SK-N-SH (cell line): ENCODE data around the gene DDX53. TPM values are rescaled to one million over a fixed set of nuclear protein-coding genes. Genes with fewer than 3 reads are reported as not detected.

Source experiments
- CTCF ChIA-PET: fragments of 300-600, 350-600 bp; formaldehyde crosslinking; extraction: SDS; loops from one replicate; lab custom pipeline; 2021; lab: Yijun Ruan, JAX
- POLR2A ChIA-PET: fragments of 350-600 bp; sonication (Branson Sonifier 250); formaldehyde crosslinking; extraction: SDS; loops from one replicate; lab custom pipeline; 2020; ENCODE audit warnings: antibody characterized with exemption, inconsistent platforms; lab: Yijun Ruan, JAX
- DNase-seq: peaks from one replicate; pipeline ENCODE4 v3.0.0; 2012
- H2AFZ ChIP-seq: fragments of 200-600 bp; sonication (generic); 2 replicates; pipeline ENCODE4 v1.8.1; 2016; ENCODE audit warnings: antibody characterized with exemption, mild to moderate bottlenecking, low read depth
- H3F3A ChIP-seq: fragments of 200-600 bp; sonication (generic); replicated peaks from 2 replicates; pipeline ENCODE3; 2016; ENCODE audit warnings: antibody characterized with exemption, mild to moderate bottlenecking; ENCODE audit not compliant: insufficient read depth
- H3K27ac ChIP-seq, 2 experiments: fragments of 200-500 bp in 1 of 2; fragments of 200-600 bp in 1 of 2; sonication (Bioruptor generic) in 1 of 2; sonication (generic), shearing (Covaris generic) in 1 of 2; 2 replicates each; pipeline versions ENCODE4 v1.5.1 to v1.6.1; 2014 to 2016; ENCODE audit warnings: low read depth in 2 of 2, inconsistent platforms in 1 of 2, low read length in 1 of 2, mild to moderate bottlenecking in 1 of 2, mixed read lengths in 1 of 2
- H3K27me3 ChIP-seq: fragments of 200-600 bp; sonication (generic), shearing (Covaris generic); 2 replicates; pipeline ENCODE4 v1.6.1; 2016; ENCODE audit warnings: mixed run types; ENCODE audit not compliant: insufficient read depth
- H3K36me3 ChIP-seq, 2 experiments: fragments of 200-500 bp in 1 of 2; fragments of 200-600 bp in 1 of 2; sonication (Bioruptor generic) in 1 of 2; sonication (generic) in 1 of 2; replicated peaks in 1 of 2; 2 replicates each; pipeline versions ENCODE3 to v1.5.1; 2014 to 2016; ENCODE audit warnings: low read length in 1 of 2, mild to moderate bottlenecking in 1 of 2; ENCODE audit not compliant: insufficient read depth in 2 of 2, control insufficient read depth in 1 of 2
- H3K4me1 ChIP-seq, 2 experiments: fragments of 200-500 bp in 1 of 2; fragments of 200-600 bp in 1 of 2; sonication (Bioruptor generic) in 1 of 2; sonication (generic), shearing (Covaris generic) in 1 of 2; 2 replicates each; pipeline versions ENCODE4 v1.5.1 to v1.6.1; 2014 to 2016; ENCODE audit warnings: low read depth in 1 of 2, low read length in 1 of 2, mixed run types in 1 of 2; ENCODE audit not compliant: insufficient read depth in 2 of 2, control insufficient read depth in 1 of 2
- H3K4me2 ChIP-seq: fragments of 200-600 bp; sonication (generic), shearing (Covaris generic); 2 replicates; pipeline ENCODE4 v1.6.1; 2017; ENCODE audit warnings: mixed run types
- H3K4me3 ChIP-seq, 2 experiments: fragments of 200-500 bp in 1 of 2; fragments of 200-600 bp in 1 of 2; sonication (Bioruptor generic) in 1 of 2; sonication (generic), shearing (Covaris generic) in 1 of 2; 2 replicates each; pipeline versions ENCODE4 v1.5.1 to v1.8.1; 2014 to 2016; ENCODE audit warnings: low read depth in 2 of 2, inconsistent platforms in 1 of 2, low read length in 1 of 2, mild to moderate bottlenecking in 1 of 2, mixed read lengths in 1 of 2, moderate library complexity in 1 of 2
- H3K79me2 ChIP-seq: fragments of 200-600 bp; sonication (generic); 2 replicates; pipeline ENCODE4 v1.8.1; 2017; ENCODE audit warnings: mild to moderate bottlenecking; ENCODE audit not compliant: insufficient read depth
- H3K9ac ChIP-seq: fragments of 200-600 bp; sonication (generic); 2 replicates; pipeline ENCODE4 v1.6.1; 2017; ENCODE audit warnings: mixed run types
- H3K9me2 ChIP-seq: fragments of 200-600 bp; sonication (generic); 2 replicates; pipeline ENCODE4 v1.6.1; 2017; ENCODE audit warnings: mixed run types
- H3K9me3 ChIP-seq: fragments of 200-600 bp; sonication (generic); 2 replicates; pipeline ENCODE4 v1.6.1; 2017; ENCODE audit warnings: mixed run types, mild to moderate bottlenecking, moderate library complexity
- H4K20me1 ChIP-seq: fragments of 200-600 bp; sonication (generic); 2 replicates; pipeline ENCODE4 v1.6.1; 2017; ENCODE audit warnings: mild to moderate bottlenecking, mixed run types; ENCODE audit not compliant: insufficient read depth
- IRF3 ChIP-seq: fragments of 150-350 bp; IDR thresholded peaks from 2 replicates; pipeline ENCODE4 v1.6.1; 2016; ENCODE audit warnings: mild to moderate bottlenecking, low read depth, low read length
- JUND ChIP-seq: IDR thresholded peaks from 2 replicates; pipeline ENCODE4 v1.4.0; 2012
- NFIC ChIP-seq: IDR thresholded peaks from 2 replicates; pipeline ENCODE4 v1.4.0; 2012; ENCODE audit warnings: borderline replicate concordance
- REST ChIP-seq: IDR thresholded peaks from 2 replicates; pipeline ENCODE4 v1.6.1; 2012; ENCODE audit warnings: mild to moderate bottlenecking, low read depth, low read length, moderate library complexity
- RXRA ChIP-seq: IDR thresholded peaks from 2 replicates; pipeline ENCODE4 v1.4.0; 2012; ENCODE audit warnings: low read depth, mild to moderate bottlenecking, borderline replicate concordance
- USF1 ChIP-seq: IDR thresholded peaks from 2 replicates; pipeline ENCODE4 v1.4.0; 2012; ENCODE audit warnings: low read depth, borderline replicate concordance
- YY1 ChIP-seq: IDR thresholded peaks from 2 replicates; pipeline ENCODE4 v1.4.0; 2012; ENCODE audit warnings: low read depth, mild to moderate bottlenecking
- ZBTB33 ChIP-seq: IDR thresholded peaks from 2 replicates; pipeline ENCODE4 v1.4.0; 2012; ENCODE audit warnings: low read depth, borderline replicate concordance
- WGBS: methylation state at CpG from one replicate; pipeline ENCODE4 v1.1.6; 2017; ENCODE audit warnings: low lambda C conversion rate; 5-methylcytosine and 5-hydroxymethylcytosine counted together
- polyA plus RNA-seq, 3 experiments: library from polyadenylated mRNA; depleted of rRNA; stranded (reverse); fragments of >200 nt; gene quantifications; 2 replicates each; pipeline ENCODE4 v1.2.3, GENCODE V29; 2012

DDX53 gene
- polyA plus RNA-seq, 1 of the 3 experiments (the other 2 are of a cell fraction): 0.18 TPM

- POLR2A ChIA-PET: no interaction called here
- H3K4me1 ChIP-seq: no peaks in the 10 kb centered on the region
- H3K79me2 ChIP-seq: no peaks in the 10 kb centered on the region
- H4K20me1 ChIP-seq: no peaks in the 10 kb centered on the region
- H3K9me3 ChIP-seq: no peaks in the 10 kb centered on the region
- no peak overlapping the region for H3K9ac ChIP-seq
- peaks cover 4% of the 10 kb centered on the region; the same call in 1 of the 2 replicates for H3K27me3 ChIP-seq
- no peaks in the 10 kb centered on the region for H3K36me3 ChIP-seq
- H3F3A ChIP-seq: no peaks in the 10 kb centered on the region
- H3K27ac ChIP-seq: no peak overlapping the region
- TF ChIP-seq ZBTB33 (no peak), JUND (no peak), NFIC (no peak), IRF3 (no peak), YY1 (no peak), REST (no peak)
- no peaks in the 10 kb centered on the region for H3K9me2 ChIP-seq
- H3K4me2 ChIP-seq: no peak overlapping the region
- no peak overlapping the region for H3K4me3 ChIP-seq
- WGBS: 32% methylated on average over 4 of the region's 4 CpGs
- no peak for DNase-seq
- no peak overlapping the region for H2AFZ ChIP-seq
- CTCF ChIA-PET: interaction anchor here (0.6 to 1.1 kb wide), 2 partner anchors 9 to 1835 kb away, joined by 3 to 4 read pairs; no protein-coding TSS in a partner anchor
Observed at GRCh38 chrX:22959204-22959920, 40.4 kb upstream of the DDX53 start.

- Histone ChIP-seq H2AFZ (no peak overlapping the region), H3K4me3 (no peak overlapping the region), H3K36me3 (no peaks in the 10 kb centered on the region), H3K4me1 (no peaks in the 10 kb centered on the region), H3F3A (no peaks in the 10 kb centered on the region), H3K79me2 (no peaks in the 10 kb centered on the region), H3K27ac (no peak overlapping the region), H3K9ac (no peak overlapping the region), H3K9me2 (no peaks in the 10 kb centered on the region), H4K20me1 (no peaks in the 10 kb centered on the region), H3K4me2 (no peak overlapping the region), H3K9me3 (no peaks in the 10 kb centered on the region), H3K27me3 (peaks cover 4% of the 10 kb centered on the region; the same call in 1 of the 2 replicates)
- ChIA-PET CTCF (no interaction called here), POLR2A (no interaction called here)
- DNase-seq: no peak
- WGBS: 20% methylated on average over 2 of the region's 2 CpGs
- TF ChIP-seq RXRA (no peak), JUND (no peak), USF1 (no peak)
Observed at GRCh38 chrX:22963196-22963595, 36.6 kb upstream of the DDX53 start.
